ENCODE results near the gene PODNL1. TPM values are rescaled to one million over a fixed set of nuclear protein-coding genes. Genes with fewer than 3 reads are reported as not detected.
A peak's percentile ranks its signal among the peaks of the same experiment; 100 is the strongest.

Gene PODNL1
- total RNA-seq, 6 donors from 2014 or later: 1.5 to 4.3 (median 2.5) TPM

- no peaks in the 10 kb centered on the region for H3K27me3 ChIP-seq
- H3K4me1 ChIP-seq: peaks cover 9 to 19% (median 13%) of the 10 kb centered on the region in 4 donors
- no peaks in the 10 kb centered on the region for H3K36me3 ChIP-seq
- TF ChIP-seq POLR2A (IDR thresholded peaks at IDR 0.05) (no peak), CTCF (IDR thresholded peaks at IDR 0.05) (peak in 1 of 6 experiments; percentile 15)
- no peak for ATAC-seq (ENCODE audit: low FRiP score in 2 of 2)
- 67 to 78% methylated on average over 4 of the region's 4 CpGs for WGBS, 2 donors
- H3K9me3 ChIP-seq: no peaks in the 10 kb centered on the region
- no peak for DNase-seq
- no peak overlapping the region for H3K27ac ChIP-seq
- H3K4me3 ChIP-seq: no peak overlapping the region
Observed at GRCh38 chr19:13902993-13903555, 35.1 kb downstream of the PODNL1 start.

GRCh38 chr19:13899912-13900584 lies 38.2 kb downstream of the PODNL1 start:
- DNase-seq (no peak), ATAC-seq (ENCODE audit: low FRiP score in 2 of 2) (no peak)
- 63 to 85% methylated on average over 4 to 5 of the region's 5 CpGs for WGBS, 2 donors
- no peak overlapping the region for H3K4me3 ChIP-seq
- H3K4me1 ChIP-seq: peaks cover 0 to under 1% (median 0%) of the 10 kb centered on the region in 4 donors
- TF ChIP-seq POLR2AphosphoS5 (IDR thresholded peaks at IDR 0.05): no peak
- TF ChIP-seq CTCF (IDR thresholded peaks at IDR 0.05): no peak
- no peak for TF ChIP-seq POLR2A (IDR thresholded peaks at IDR 0.05)
- TF ChIP-seq EP300 (IDR thresholded peaks at IDR 0.05): no peak
- H3K27ac ChIP-seq: no peak overlapping the region
- no peaks in the 10 kb centered on the region for H3K27me3 ChIP-seq
- no peaks in the 10 kb centered on the region for H3K9me3 ChIP-seq
- H3K36me3 ChIP-seq: no peaks in the 10 kb centered on the region

- Histone ChIP-seq H3K4me3 (no peak overlapping the region), H3K36me3 (no peaks in the 10 kb centered on the region), H3K27ac (no peak overlapping the region), H3K9me3 (no peaks in the 10 kb centered on the region), H3K4me1 (no peaks in the 10 kb centered on the region), H3K27me3 (no peaks in the 10 kb centered on the region)
- DNase-seq (no peak), ATAC-seq (ENCODE audit: low FRiP score in 2 of 2) (no peak)
- WGBS, 2 donors: 54 to 76% methylated on average over 10 of the region's 10 CpGs
- TF ChIP-seq EP300 (IDR thresholded peaks at IDR 0.05) (no peak), CTCF (IDR thresholded peaks at IDR 0.05) (no peak), POLR2AphosphoS5 (IDR thresholded peaks at IDR 0.05) (no peak), POLR2A (IDR thresholded peaks at IDR 0.05) (no peak)
Observed at GRCh38 chr19:13899393-13899792, 38.8 kb downstream of the PODNL1 start.

GRCh38 chr19:13896227-13896626 lies 42.0 kb downstream of the PODNL1 start:
- Histone ChIP-seq H3K36me3 (no peaks in the 10 kb centered on the region), H3K4me1 (no peaks in the 10 kb centered on the region), H3K27me3 (no peaks in the 10 kb centered on the region), H3K27ac (no peak overlapping the region), H3K9me3 (no peaks in the 10 kb centered on the region), H3K4me3 (no peak overlapping the region)
- TF ChIP-seq CTCF (IDR thresholded peaks at IDR 0.05) (no peak), EP300 (IDR thresholded peaks at IDR 0.05) (no peak), POLR2A (IDR thresholded peaks at IDR 0.05) (no peak), POLR2AphosphoS5 (IDR thresholded peaks at IDR 0.05) (no peak)
- ATAC-seq (ENCODE audit: low FRiP score in 2 of 2) (no peak), DNase-seq (no peak)
- 100% methylated on average over 2 of the region's 2 CpGs for WGBS, 2 donors

- WGBS, 2 donors: 86 to 88% methylated on average over 5 of the region's 5 CpGs
- H3K9me3 ChIP-seq: no peaks in the 10 kb centered on the region
- DNase-seq (no peak), ATAC-seq (ENCODE audit: low FRiP score in 2 of 2) (no peak)
- no peak overlapping the region for H3K4me3 ChIP-seq
- H3K36me3 ChIP-seq: no peaks in the 10 kb centered on the region
- TF ChIP-seq EP300 (IDR thresholded peaks at IDR 0.05): no peak
- no peak for TF ChIP-seq POLR2AphosphoS5 (IDR thresholded peaks at IDR 0.05)
- no peak for TF ChIP-seq CTCF (IDR thresholded peaks at IDR 0.05)
- TF ChIP-seq POLR2A (IDR thresholded peaks at IDR 0.05): no peak
- H3K27ac ChIP-seq: no peak overlapping the region
- no peaks in the 10 kb centered on the region for H3K27me3 ChIP-seq
- H3K4me1 ChIP-seq: no peaks in the 10 kb centered on the region
Observed at GRCh38 chr19:13894552-13894951, 43.7 kb downstream of the PODNL1 start.

All from upper lobe of left lung (tissue), 6 donors.